SK-N-MC (cell line): ENCODE results near the gene VSIG10.

Experiments
- EZH2 ChIP-seq: fragments of 200-600 bp; sonication (generic); IDR thresholded peaks from one replicate; pipeline ENCODE4 v1.6.1; 2017; ENCODE audit warnings: antibody characterized with exemption
- FOXP2 ChIP-seq: optimal IDR thresholded peaks from 2 replicates; pipeline ENCODE3; 2011; ENCODE audit warnings: mild to moderate bottlenecking, moderate library complexity; ENCODE audit not compliant: insufficient read depth; ENCODE audit errors: extremely low read length, control extremely low read depth
- POLR2AphosphoS5 ChIP-seq: IDR thresholded peaks from 2 replicates; pipeline ENCODE4 v1.6.1; 2012; ENCODE audit warnings: mild to moderate bottlenecking, low read depth, low read length, borderline replicate concordance

- TF ChIP-seq POLR2AphosphoS5: no peak
- TF ChIP-seq EZH2: no peak
- TF ChIP-seq FOXP2: no peak
These were observed 41.7 kb downstream of the VSIG10 start for GRCh38 chr12:118061873-118062843.
